8988T (cell line): Measurements from ENCODE around the gene ALLC.

Source experiments
- DNase-seq: peaks from one replicate; pipeline ENCODE4 v3.0.0; 2011

The ALLC gene

DNA sequence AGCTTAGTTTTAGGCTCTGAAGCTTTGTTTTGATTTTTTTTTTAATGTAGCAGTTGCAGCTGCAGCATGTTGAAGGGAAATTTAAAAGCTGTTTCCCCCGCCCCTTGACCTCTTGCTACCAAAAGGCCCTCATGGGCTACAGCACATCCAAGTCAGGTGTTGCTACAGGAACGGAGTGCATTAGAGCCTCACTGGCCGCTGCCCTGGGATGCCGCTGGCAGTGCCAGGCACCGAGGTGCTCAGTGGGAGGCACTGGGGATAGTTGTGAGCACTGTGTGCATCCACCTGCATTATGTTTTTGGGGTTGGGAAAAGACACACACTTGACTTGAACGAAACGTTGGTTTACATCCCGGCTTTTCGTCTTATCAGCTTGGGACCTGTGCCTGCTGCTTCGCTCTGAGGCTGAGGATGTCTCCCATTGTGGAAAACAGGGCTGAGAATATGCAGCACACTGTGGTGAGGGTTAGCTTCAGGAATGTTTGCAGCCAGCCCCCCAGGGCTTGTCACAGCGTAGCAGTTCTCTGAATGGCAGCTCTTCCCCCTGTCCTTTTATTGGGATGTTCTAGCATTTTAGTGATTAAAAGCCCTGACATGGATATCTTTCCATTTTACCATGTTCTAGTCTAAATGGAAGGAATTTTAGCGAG, 69.5 kb downstream of the ALLC start:
- no peak for DNase-seq

DNA sequence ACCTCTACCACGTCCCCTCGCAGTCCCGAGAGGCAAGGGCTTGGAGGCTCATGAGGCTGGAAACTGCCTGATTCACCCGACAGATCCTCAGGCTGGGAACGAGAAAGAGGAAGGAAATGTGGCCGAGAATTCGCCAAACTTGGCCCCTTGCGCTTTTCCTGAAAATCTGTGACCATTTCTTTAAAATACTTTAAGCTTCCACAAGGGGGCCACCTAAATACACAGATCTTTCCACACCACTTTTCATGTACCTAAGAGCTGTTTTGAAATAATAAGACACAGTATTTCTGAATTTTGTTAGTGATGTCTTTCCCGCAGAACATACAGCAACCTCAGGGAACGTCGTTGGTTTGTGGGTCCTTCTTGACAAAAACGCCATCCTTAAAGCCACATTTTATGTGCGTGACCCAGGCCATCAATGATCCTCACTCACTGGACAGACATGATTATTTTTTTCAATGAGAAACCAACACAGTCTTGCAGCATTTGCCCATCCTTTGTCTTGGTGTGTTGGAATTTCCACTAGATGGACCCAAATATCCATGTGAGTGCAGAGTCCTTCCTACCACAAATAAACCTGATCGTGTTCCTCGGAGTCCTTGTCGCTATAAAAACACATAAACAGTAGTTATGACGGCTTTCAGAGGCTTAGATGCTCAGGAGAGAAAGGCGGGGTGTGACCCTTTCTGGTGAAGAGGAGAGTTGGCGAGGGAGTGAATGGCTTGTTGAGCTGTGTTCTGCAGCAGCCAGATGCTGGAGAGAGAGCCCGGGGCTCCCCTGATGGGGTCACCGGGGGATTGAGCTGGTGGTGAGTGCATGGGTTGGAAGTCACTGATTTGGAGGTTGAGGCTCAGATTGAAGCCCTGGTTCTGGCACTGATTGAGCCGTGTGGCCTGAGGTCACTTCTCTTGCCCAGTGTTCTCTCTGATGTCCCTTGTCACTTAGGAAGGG, 70.4 kb downstream of the ALLC start:
- DNase-seq = peak; percentile 50

DNA sequence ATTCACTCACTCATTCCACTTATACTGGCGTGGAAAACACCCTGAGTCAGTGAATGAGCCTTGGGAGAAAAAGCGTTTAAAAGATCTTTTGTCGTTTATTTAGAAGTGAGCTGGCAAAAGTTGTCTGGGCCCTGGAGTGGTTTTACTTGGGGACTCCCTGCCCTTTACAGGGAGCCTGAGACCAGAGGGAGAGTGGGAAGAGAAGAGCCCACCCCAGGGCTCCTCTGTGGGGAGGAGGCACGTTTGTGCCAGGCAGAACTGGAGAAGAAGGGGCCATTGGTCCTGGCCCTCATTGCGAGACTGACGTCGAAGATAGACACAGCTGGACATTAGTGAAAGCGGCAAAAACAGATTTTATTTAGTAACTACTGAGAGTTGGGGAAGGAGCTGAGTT, 71.1 kb downstream of the ALLC start:
- no peak for DNase-seq

DNA sequence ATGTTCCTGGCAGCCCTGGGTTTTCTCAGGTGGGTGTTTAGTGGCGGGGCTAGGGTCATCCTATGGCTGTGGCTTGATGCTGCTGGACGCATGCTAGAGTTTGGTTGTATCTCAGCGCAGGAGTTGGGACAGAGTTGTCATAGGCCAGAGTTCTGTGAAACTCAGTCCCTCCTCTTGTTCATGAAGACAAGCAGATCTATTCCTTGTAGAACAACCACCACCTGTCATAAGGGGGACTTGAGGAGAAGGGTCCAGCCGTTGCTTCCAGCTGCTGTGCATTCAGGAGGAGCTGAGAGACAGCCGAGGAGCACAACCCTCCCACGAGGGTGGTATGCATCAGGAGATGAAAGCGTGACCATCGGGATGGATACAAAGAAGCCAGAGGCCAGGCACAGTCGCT, 71.8 kb downstream of the ALLC start:
- DNase-seq = no peak

DNA sequence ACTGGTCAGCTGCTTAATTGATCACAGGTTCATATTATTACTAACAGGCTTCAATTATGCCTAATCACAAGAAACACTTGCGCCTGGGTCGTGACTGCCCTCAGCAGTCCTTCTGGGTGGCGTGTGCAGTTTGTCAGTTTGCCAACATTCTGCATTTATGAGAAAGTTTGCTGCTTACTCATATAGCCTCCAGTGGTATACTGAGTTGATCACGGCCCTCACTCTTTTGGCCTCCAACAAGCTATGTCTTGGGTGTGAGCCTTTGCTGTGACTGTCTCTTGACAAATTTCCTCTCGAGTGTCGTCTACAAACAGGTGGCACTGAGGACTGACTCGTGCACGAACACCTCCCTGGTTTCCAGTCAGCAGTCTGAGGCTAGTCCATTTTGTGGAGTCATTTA, 72.6 kb downstream of the ALLC start:
- no peak for DNase-seq

DNA sequence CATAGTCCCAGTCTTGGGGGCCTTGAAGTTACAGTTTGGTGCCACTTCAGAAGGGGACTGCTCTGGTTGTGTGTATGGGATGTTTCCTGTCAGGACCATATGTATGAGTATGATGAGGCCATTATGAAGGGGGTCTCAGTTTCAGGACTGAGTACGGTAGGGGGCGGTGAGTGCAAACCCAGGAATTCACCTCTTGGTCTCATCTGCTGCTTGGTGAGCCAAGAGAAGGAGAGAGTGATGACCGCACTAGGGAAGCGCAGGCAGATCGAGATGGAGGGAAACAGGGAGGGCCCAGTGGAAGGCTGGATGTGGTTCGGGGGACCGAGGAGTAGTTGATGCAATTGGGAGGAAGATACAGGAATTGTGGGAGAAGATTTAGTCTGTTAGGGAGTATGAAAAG, 73.8 kb downstream of the ALLC start:
- DNase-seq = no peak

DNA sequence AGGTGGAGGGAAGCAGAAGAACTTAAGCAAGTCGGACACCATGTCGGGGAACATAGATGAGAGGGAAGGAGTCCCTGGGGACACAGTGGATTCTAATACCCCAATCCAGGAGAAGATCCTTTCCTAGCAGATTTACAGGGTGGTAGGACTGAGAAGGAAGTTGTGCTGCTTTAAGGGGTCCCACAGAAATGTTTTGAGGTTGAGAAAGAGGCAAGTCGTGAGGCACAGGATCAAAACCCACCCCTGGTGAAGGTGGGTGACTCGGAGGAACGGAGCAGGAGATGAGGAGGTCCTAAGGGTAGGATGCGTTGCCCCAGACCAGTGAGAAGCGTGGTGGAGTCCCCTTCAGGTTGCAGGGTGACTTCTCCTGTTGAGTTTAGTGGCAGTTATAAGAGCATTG, 78.1 kb downstream of the ALLC start:
- no peak for DNase-seq

DNA sequence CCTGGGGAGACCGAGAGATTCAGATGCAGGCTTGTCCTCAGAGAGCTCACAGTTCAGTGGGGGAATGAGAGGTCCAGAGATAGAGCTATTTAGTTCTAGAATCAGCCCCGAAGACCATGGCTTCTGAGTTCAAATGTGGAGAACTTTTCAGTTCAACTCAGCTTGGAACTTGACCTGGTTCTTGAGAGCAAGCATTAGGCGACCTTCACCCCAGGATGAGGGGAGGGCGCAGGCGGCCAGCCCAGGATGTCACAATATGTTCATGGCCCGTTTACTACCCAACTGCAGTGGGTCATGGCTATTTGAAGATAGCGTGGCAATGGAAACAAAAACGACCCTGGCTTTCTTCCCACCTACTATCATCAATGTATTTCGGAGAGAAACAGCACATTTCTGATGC, 79.1 kb downstream of the ALLC start:
- DNase-seq = no peak

DNA sequence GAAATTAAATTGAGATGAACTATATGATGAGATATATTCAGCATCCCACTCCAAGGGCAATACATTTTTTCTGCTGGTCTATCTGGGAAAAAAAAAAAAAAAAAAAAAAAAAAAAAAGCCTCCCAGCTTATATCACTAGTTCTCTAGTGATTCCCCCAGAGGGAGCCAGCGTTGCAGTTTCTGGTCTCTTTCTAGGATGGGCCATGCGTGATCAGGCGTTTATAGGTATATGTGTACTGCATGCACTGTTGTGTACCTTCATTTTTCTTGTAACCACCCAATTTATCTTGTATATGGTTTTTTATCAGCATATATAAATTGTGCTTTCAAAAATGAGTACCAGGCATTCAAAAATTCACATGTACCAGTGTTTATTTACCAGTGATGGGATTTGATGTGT, 80.5 kb downstream of the ALLC start:
- peak; percentile 40 for DNase-seq

DNA sequence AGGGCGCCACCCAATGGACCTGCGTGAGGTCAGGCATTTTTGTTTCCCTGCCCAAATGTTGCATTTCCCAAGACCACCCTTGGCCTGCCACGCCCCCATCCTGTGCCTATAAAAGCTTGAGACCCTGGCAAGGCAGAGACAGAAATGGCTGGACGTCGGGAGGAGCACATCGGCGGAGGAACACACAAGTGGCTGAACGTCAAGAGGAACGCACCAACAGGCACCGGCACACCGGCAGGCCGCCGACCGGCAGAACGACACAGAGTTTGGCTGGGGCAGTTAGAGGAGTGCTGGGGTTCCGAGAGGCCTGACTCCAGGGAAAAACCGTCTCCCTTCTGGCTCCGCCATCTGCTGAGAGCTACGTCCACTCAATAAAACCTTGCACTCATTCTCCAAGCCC, 81.3 kb downstream of the ALLC start:
- DNase-seq = no peak

DNA sequence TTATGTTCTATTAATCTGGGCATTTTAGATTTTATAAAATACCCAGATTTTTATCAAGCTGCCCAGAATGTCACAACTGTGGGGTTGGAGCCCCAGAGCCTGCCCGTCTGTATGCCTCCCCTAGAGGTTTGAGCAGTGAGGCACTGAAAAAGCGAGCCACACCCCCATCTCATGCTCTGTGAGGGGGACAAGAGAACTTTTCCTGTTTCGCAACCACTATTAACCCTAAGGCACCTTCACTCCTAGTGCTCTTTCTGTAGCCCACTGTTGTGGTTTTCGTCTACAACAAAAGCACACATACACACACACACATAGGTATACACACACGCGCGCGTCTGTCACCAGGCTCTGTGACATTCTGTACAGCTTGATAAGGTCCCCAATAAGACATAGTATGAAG, 83.4 kb downstream of the ALLC start:
- DNase-seq = no peak

DNA sequence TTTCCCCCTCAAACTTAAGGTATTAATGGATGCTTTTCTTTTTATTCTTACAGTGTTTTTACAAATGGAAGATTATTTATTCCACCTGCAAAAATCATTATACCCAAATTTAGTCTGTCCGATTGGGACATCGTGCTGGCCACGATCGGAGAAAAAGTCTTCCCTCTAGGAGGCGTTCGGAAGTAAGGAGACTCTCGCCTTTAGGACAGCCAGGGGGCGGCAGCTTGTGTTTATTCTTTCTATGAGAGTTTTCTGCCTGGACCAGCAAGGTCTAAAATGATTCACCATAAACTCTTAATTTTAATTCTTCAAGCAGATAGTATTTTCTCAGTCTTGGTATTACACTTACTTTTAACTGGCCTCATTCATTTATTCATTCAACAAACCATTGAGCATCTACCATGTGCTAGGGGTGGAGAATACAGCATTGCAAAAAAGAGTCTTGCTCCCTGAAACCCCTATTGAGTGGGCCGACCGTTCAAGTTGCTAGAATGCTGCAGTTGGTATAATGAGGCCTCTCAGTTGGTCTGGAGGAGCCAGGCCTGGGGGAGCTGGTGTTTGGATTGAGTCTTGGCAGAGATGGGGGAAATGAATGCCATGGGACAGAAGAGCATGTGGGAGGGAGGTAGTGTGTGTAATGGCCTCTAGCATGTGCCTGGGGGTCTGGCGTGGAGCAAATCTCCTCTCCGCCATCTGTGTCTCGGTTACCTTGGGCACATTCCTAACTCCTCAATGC, 84.0 kb downstream of the ALLC start:
- DNase-seq = no peak

DNA sequence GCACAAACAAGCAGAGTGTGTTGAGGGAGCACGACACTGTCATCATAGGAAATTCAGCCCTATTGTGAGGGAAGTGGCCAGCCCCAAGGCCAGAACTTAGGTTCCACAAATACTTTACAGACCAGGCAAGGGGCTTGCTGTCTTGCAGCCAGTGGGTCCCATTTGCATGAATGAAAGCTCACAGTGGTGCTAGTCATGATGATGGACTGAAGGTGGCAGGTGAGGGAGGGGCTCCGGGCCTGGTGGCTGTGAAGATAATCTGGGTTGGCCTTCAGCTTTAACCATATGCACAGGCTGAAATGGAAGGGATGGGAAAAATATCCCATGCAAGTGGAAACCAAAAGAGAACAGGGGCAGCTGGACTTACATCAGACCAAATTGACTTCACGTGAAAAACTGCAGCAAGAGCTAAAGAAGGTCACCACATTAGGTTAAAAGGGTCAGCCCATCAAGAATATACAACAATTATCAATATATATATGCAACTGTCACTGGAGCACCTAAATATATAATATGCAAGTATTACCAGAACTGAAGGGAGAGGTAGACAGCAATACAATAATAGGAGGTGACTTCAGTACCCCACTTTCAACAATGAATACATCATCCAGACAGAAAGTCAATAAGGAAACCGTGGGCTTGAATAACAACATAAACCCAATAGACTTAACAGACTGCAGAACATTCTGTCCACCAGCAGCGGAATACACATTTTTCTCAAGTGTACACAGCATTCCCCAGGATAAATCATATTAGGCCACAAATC, 84.9 kb downstream of the ALLC start:
- no peak for DNase-seq

DNA sequence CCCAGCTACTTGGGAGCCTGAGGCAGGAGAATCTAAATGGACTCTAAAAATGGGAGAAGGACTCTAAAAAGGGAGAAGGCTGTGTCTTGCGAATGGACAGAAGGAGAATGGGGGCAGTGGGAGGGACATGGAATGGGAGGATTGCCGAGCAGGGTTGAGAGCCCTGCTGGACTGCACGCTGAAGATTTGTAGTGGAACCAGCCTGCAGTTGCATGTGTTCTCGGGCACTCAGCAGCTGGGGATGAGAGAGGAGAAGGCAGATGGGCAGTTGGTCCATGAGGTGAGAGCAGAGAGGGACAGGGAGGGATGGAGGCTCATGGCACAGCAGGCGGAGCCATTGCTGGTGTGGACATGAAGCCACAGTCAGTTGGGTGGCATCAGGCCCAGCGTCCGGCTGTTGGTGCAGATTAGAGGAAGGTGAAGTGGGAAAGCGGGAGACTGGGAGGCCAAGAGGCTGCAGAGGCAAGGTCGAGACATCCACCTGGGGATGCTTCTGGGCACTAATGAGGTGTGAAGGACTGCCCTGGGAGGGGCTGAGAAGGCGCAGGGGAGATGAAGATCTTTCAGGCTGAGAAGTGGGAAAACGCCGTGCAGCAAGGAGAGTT, 86.1 kb downstream of the ALLC start:
- DNase-seq = no peak

DNA sequence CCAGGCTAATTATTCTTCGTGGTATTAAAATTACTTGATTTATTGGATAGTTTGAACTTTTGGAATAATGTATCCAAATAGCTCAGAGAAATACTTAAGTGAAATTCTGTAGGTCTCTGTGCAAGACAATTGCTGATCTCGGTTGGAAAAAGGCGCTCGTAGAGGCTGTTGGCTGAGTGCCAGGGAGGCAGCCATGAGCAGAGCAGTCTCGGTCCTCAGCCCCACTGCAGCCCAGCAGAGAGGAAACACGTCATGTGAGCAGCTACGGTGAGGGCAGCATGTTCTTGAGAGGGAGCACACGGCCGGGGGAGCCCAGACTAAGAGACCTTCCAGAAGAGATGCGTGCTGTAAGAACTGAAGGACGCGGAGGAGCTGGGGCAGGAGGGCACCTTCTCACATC, 87.9 kb downstream of the ALLC start:
- DNase-seq = no peak

DNA sequence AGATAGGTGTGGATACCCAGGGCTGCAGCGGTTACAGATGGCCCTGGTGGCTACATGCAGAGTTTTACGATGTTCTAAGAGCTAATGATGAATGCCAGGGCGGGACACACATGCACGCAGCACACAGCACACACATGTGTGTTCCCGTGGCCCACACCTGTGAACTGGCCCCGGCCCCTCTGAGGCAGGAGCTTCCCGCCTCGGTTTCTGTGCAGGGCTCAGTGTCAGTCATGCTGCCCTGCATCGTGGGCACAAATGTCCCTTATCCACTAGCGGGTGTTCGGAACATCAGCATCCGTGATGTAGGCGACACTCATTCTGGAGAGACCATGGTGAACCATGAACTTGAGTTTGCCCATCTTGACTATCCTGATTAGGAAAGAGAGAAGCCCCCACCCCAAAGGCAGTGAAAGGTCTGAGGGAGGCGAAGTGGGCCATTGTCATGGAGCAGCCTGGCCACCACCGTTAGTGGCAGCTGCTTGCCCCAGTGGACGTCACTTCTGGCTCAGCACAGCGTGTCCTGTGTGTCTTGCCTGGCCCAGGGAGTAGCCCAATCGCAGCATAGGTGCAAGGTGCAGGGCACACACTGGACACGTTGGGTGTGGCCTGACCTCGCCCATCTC, 89.1 kb downstream of the ALLC start:
- DNase-seq = no peak

DNA sequence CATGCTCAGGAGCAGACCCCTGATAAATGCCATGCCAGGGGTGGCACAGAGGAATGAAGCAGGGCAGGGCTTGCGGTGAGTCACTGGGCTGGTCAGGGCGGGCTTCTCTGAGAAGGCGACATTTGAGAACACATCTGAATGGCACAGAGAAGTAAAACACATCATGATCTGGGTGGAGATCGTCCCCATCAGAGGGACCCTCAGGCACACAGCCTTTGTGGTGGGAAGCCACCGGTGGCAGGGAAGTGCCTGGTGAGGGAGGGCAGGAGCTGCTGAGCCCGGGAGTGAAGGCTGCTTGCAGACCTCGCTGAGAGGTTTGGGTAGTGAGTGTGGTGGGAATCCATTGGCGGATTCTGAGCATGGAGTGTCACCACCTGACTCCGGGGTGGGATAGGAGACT, 89.8 kb downstream of the ALLC start:
- DNase-seq = no peak

DNA sequence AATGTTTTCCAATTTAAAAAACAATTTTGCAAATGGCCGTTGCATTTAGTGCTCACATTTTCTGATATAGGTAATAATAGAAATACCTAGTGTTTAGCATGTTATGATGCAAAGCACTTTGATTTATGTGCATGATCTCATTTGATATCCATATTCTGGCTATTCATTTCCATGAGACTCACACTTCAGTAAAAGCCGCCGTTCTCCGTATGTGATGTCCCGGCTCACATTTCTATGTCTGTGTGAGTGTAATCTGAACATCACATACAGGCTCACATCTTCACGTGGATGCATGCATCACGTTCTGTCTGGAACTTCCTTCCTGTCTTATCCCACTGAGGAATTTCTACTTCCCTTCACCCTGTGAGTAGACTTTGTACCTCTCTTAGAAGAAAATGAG, 91.2 kb downstream of the ALLC start:
- DNase-seq = no peak

DNA sequence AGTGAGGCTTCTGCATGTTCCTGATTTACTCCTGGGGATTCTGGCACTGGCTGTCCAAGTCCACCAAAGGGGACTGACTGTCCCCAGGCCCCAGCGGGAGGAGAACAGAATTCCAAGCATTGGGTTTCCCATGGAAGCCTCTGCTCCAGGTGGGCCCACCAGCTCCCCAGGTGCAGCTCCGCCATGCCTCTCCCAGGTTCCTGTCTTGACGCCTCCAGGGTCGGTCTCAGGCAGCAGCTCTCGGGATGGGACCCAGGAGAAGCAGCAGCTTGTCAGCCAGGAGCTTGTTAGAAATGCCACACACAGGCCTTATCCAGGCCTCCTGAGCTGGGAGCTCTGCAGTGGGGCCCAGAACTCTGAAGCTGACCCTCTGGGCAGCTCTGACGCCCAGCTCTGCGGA, 93.3 kb downstream of the ALLC start:
- no peak for DNase-seq

DNA sequence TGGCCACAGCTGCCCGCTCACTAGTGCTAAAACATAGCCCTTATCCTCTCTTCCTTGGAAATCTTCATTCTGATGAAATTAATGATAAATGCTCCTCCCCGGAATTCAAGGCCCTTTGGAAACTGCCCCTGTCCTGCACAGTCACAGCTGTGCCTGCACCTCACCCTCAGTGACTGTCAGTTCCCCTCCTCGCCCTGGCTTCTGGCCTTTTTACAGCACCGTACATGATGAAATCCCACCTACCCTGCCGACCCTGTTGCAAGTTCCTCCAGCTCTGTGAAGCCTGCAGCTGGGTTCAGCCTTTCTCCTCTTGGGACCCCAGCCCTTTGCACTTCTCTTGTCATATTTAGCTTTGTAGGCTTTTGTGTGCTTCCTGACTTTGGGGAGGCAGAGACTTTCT, 93.8 kb downstream of the ALLC start:
- DNase-seq = no peak
